Measurements from ENCODE around the gene IL1RAPL1. TPM values are rescaled to one million over a fixed set of nuclear protein-coding genes. Genes with fewer than 3 reads are reported as not detected.
A peak's percentile ranks its signal among the peaks of the same experiment; 100 is the strongest.

Gene IL1RAPL1
- total RNA-seq, 1 donor from 2014 or later, result not detected

DNA sequence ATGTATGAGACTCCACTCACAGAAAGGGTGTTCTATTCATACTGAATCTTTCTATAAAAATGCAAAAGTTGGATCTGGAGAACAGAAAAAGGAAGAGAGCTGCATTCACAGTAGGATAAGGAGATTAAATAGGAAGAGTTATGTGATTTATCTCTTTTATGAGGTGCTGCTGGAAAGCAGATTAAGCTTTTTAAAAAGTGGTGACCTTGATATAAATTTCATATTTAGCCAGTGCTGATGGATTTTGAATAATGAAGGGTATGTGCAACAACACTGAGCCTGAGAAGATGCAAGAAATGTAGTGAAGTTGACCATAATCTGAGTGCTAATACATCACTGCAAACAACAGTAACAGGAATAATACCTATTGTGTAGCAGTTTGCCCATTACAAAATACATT lies 795.6 kb downstream of the IL1RAPL1 start:
- no peak for DNase-seq (ENCODE audit: low read depth)
- Histone ChIP-seq H3K27me3 (ENCODE audit: control insufficient read depth, insufficient read depth, low read length) (no peaks in the 10 kb centered on the region), H3K36me3 (ENCODE audit: control insufficient read depth, insufficient read depth, low read length) (no peaks in the 10 kb centered on the region), H3K4me3 (ENCODE audit: low read depth, low read length) (no peak overlapping the region)
- FAIRE-seq, result no peak
- TF ChIP-seq, protein P1, sequence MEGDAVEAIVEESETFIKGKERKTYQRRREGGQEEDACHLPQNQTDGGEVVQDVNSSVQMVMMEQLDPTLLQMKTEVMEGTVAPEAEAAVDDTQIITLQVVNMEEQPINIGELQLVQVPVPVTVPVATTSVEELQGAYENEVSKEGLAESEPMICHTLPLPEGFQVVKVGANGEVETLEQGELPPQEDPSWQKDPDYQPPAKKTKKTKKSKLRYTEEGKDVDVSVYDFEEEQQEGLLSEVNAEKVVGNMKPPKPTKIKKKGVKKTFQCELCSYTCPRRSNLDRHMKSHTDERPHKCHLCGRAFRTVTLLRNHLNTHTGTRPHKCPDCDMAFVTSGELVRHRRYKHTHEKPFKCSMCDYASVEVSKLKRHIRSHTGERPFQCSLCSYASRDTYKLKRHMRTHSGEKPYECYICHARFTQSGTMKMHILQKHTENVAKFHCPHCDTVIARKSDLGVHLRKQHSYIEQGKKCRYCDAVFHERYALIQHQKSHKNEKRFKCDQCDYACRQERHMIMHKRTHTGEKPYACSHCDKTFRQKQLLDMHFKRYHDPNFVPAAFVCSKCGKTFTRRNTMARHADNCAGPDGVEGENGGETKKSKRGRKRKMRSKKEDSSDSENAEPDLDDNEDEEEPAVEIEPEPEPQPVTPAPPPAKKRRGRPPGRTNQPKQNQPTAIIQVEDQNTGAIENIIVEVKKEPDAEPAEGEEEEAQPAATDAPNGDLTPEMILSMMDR (IDR thresholded peaks at IDR 0.05; ENCODE audit: insufficient read depth, low read length, severe bottlenecking), result no peak

DNA sequence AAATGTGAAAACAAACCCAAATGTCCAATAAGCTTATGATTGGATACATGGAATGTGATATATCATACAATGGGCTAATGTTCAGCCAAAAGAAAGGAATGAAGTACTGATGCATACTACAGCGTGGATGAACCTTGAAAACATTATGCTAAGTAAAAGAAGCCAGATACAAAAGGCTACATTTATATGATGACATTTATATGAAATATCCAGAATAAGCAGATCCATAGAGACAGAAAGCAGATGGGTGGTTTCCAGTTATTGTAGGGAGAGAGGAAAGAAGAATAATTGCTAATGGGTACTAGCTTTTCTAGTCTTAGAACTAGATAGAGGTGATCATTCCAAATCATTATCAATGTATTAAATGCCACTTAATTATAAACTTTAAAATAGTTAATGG lies 801.3 kb downstream of the IL1RAPL1 start:
- DNase-seq (ENCODE audit: low read depth), result no peak
- H3K27me3 ChIP-seq (ENCODE audit: control insufficient read depth, insufficient read depth, low read length), result no peaks in the 10 kb centered on the region
- H3K4me3 ChIP-seq (ENCODE audit: low read depth, low read length), result no peak overlapping the region
- H3K36me3 ChIP-seq (ENCODE audit: control insufficient read depth, insufficient read depth, low read length), result no peaks in the 10 kb centered on the region
- TF ChIP-seq, protein P1 (IDR thresholded peaks at IDR 0.05; ENCODE audit: insufficient read depth, low read length, severe bottlenecking), result no peak
- FAIRE-seq, result no peak

DNA sequence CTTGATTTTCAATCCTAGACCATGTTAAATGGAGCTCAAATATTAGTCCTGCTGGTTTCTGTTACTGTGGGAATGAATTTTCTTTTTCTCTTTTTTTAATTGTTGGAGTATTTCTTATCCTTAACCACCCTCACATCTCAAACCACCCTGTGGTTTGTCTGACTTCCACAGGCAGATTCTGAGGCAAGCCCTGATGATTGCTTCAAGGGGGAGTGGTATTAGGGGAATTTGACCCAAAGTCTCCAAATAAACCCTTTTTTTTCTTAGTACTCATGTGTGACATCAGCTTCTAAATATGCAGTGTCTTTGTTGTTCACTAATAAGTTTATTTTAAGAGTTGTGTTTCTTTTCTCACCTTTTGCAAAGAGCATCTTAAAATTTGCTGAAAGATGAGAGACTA lies 810.3 kb downstream of the IL1RAPL1 start:
- Histone ChIP-seq H3K36me3 (ENCODE audit: control insufficient read depth, insufficient read depth, low read length) (no peaks in the 10 kb centered on the region), H3K4me3 (ENCODE audit: low read depth, low read length) (no peak overlapping the region), H3K27me3 (ENCODE audit: control insufficient read depth, insufficient read depth, low read length) (no peaks in the 10 kb centered on the region)
- TF ChIP-seq, protein P1 (IDR thresholded peaks at IDR 0.05; ENCODE audit: insufficient read depth, low read length, severe bottlenecking), result no peak
- DNase-seq (ENCODE audit: low read depth) (no peak), FAIRE-seq (no peak)

DNA sequence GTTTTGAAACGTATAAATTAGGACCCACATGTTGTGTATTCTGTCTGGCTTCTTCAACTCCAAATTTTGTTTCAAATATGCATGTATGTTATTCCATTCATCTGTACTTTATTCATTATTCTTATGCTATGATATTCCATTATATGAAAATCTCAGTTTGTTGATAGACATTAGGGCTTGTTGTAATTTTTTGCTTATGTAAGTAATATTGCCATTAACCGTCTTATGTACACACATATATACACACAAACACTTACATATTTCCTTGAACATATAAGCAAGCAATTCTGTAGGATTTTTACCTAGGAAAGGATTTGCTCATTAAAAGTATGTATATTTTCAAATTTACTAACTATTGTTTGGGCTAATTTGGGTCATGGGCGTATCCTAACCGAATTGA lies 820.1 kb downstream of the IL1RAPL1 start:
- DNase-seq (ENCODE audit: low read depth) (no peak), FAIRE-seq (no peak)
- Histone ChIP-seq H3K36me3 (ENCODE audit: control insufficient read depth, insufficient read depth, low read length) (no peaks in the 10 kb centered on the region), H3K4me3 (ENCODE audit: low read depth, low read length) (no peak overlapping the region), H3K27me3 (ENCODE audit: control insufficient read depth, insufficient read depth, low read length) (no peaks in the 10 kb centered on the region)
- TF ChIP-seq, protein P1 (IDR thresholded peaks at IDR 0.05; ENCODE audit: insufficient read depth, low read length, severe bottlenecking), result no peak

DNA sequence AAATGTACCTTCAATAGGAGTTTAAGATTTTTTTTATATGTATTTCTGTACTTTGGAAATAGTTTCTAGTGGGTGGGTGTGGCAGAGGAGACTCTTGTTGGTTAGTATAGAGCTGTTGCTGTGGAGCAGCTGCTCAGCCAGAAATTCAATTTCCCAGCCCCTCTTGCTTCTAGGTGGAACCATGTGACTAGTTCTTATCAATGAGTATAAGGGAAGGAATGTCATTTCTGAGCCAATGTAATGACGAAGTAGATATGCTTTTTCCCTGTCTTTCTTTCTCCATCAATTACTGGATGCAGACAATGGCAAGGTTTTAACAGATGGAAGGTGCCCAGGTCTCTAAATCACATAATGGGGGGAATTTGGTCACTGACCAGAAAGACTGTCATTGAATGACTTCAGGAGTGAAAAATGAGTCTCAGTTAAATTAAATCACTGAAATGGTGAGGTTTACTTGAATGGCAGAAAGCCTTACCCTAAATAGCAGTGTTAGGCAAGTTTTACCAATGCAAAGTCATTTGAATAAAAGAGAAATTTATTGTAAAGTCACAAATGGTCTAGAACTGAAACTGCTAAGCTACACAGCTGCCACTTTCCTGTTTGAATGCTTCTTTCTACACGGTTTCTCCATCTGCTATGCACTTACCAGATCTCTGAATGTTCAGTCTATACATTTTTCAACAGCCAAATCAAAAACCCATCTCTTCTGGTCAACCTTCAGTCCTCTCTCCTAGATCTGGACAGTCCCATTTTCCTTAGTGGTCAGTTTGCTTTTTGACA lies 832.7 kb downstream of the IL1RAPL1 start:
- FAIRE-seq (no peak), DNase-seq (ENCODE audit: low read depth) (peak; percentile 15)
- H3K4me3 ChIP-seq (ENCODE audit: low read depth, low read length), result no peak overlapping the region
- H3K36me3 ChIP-seq (ENCODE audit: control insufficient read depth, insufficient read depth, low read length), result no peaks in the 10 kb centered on the region
- TF ChIP-seq, protein P1 (IDR thresholded peaks at IDR 0.05; ENCODE audit: insufficient read depth, low read length, severe bottlenecking), result no peak
- no peaks in the 10 kb centered on the region for H3K27me3 ChIP-seq (ENCODE audit: control insufficient read depth, insufficient read depth, low read length)

DNA sequence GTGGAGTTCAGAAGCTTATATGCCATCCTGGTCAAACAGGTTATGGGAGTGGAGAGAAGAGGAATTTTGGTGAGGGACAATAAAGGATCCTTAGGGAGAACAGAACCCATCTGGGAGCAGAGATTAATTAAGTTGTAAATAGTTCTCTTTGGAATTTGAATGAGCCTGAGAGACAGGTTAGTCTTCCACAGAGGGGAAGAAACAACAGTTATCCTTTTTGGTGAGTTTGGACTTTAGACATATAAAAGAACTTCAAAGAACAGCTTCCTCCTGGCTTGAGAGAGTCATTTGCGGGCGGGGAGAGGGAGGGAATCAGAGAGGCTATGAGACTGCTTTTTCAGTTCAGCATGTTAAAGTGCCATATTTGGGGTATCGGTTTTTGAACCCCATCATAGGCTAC lies 834.8 kb downstream of the IL1RAPL1 start:
- no peaks in the 10 kb centered on the region for H3K36me3 ChIP-seq (ENCODE audit: control insufficient read depth, insufficient read depth, low read length)
- no peak for FAIRE-seq
- TF ChIP-seq, protein P1 (IDR thresholded peaks at IDR 0.05; ENCODE audit: insufficient read depth, low read length, severe bottlenecking), result no peak
- H3K4me3 ChIP-seq (ENCODE audit: low read depth, low read length), result no peak overlapping the region
- no peaks in the 10 kb centered on the region for H3K27me3 ChIP-seq (ENCODE audit: control insufficient read depth, insufficient read depth, low read length)
- DNase-seq (ENCODE audit: low read depth), result no peak

Data from bronchial epithelial cell (primary cell).